WTC11 (cell line): Measurements from ENCODE around the gene PLS1. TPM values are rescaled to one million over a fixed set of nuclear protein-coding genes. Genes with fewer than 3 reads are reported as not detected.
"Not testable (repeated sequence)": the region's sequence is repeated elsewhere in the genome, so short reads cannot be mapped to it uniquely, and the experiment has no call there.

Experiments
- ATAC-seq: fragments of 200-7000 bp; cut with Tn5 transposase; 2 replicates; pipeline ENCODE4 v1.10.0; 2021; ENCODE audit warnings: mild to moderate bottlenecking, moderate library complexity
- CTCF ChIA-PET: fragments of 300-600 bp; sonication (Branson Sonifier 250); formaldehyde crosslinking; loops from one replicate; lab custom pipeline; 2021; ENCODE audit warnings: antibody characterized with exemption; lab: Charles Lee
- POLR2A ChIA-PET: fragments of 350-600 bp; sonication (Branson Sonifier 250); formaldehyde crosslinking; loops from one replicate; lab custom pipeline; 2021; ENCODE audit warnings: antibody characterized with exemption; lab: Charles Lee
- DNase-seq: peaks from one replicate; pipeline ENCODE4 v3.0.0; 2021; ENCODE audit warnings: low spot score
- H3K27ac Mint-ChIP-seq: 2 replicates; pipeline ENCODE4 v1.8.0; 2021; ENCODE audit warnings: mixed read lengths
- H3K27me3 Mint-ChIP-seq: 2 replicates; pipeline ENCODE4 v1.8.0; 2021; ENCODE audit warnings: low read depth, mild to moderate bottlenecking, moderate library complexity, mixed read lengths
- H3K36me3 Mint-ChIP-seq: 2 replicates; pipeline ENCODE4 v1.8.0; 2021; ENCODE audit warnings: mixed read lengths
- H3K4me1 Mint-ChIP-seq: 2 replicates; pipeline ENCODE4 v1.8.0; 2022; ENCODE audit warnings: mixed read lengths
- H3K4me3 Mint-ChIP-seq: 2 replicates; pipeline ENCODE4 v1.8.0; 2021; ENCODE audit warnings: mild to moderate bottlenecking, moderate library complexity, mixed read lengths
- H3K9me3 Mint-ChIP-seq: 2 replicates; pipeline ENCODE4 v1.8.0; 2021; ENCODE audit warnings: mixed read lengths
- CBFB ChIP-seq: sonication (generic); formaldehyde crosslinking; IDR thresholded peaks from 2 replicates; pipeline ENCODE4 v1.8.1; 2022; ENCODE audit warnings: mild to moderate bottlenecking, low read depth, missing genetic modification reagents
- CREB1 ChIP-seq: sonication (generic); formaldehyde crosslinking; IDR thresholded peaks from 2 replicates; pipeline ENCODE4 v1.8.0; 2023; ENCODE audit warnings: mild to moderate bottlenecking, missing genetic modification reagents
- GABPB1 ChIP-seq: sonication (generic); formaldehyde crosslinking; IDR thresholded peaks from 2 replicates; pipeline ENCODE4 v1.8.1; 2023; ENCODE audit warnings: mild to moderate bottlenecking, missing genetic modification reagents
- MXD4 ChIP-seq: fragments of 250-450 bp; sonication (Bioruptor Pico); IDR thresholded peaks from 2 replicates; pipeline ENCODE4 v1.8.0; 2021; ENCODE audit warnings: mild to moderate bottlenecking, moderate library complexity, borderline replicate concordance
- NFATC4 ChIP-seq: fragments of 250-450 bp; sonication (Bioruptor Pico); IDR thresholded peaks from 2 replicates; pipeline ENCODE4 v1.9.0; 2021; ENCODE audit warnings: mild to moderate bottlenecking
- NR2C2 ChIP-seq: sonication (generic); formaldehyde crosslinking; IDR thresholded peaks from 2 replicates; pipeline ENCODE4 v1.8.0; 2022; ENCODE audit warnings: mild to moderate bottlenecking, missing genetic modification reagents
- OVOL2 ChIP-seq: fragments of 250-450 bp; sonication (Bioruptor Pico); IDR thresholded peaks from 2 replicates; pipeline ENCODE4 v1.9.0; 2021; ENCODE audit warnings: mild to moderate bottlenecking, borderline replicate concordance
- PRRX2 ChIP-seq: fragments of 250-450 bp; sonication (Bioruptor Pico); IDR thresholded peaks from 2 replicates; pipeline ENCODE4 v1.8.0; 2021; ENCODE audit warnings: mild to moderate bottlenecking
- SP1 ChIP-seq: sonication (generic); formaldehyde crosslinking; conservative IDR thresholded peaks from 2 replicates; pipeline ENCODE4 v1.8.1; 2022; ENCODE audit warnings: missing genetic modification reagents
- ZBTB21 ChIP-seq: sonication (generic); formaldehyde crosslinking; IDR thresholded peaks from 2 replicates; pipeline ENCODE4 v1.8.1; 2023; ENCODE audit warnings: mild to moderate bottlenecking, missing genetic modification reagents, borderline replicate concordance
- ZNF121 ChIP-seq: sonication (generic); formaldehyde crosslinking; IDR thresholded peaks from 2 replicates; pipeline ENCODE4 v1.8.0; 2023; ENCODE audit warnings: missing genetic modification reagents
- ZNF232 ChIP-seq: sonication (generic); formaldehyde crosslinking; IDR thresholded peaks from 2 replicates; pipeline ENCODE4 v1.8.0; 2022; ENCODE audit warnings: mild to moderate bottlenecking, missing genetic modification reagents
- ZNF263 ChIP-seq: sonication (generic); formaldehyde crosslinking; IDR thresholded peaks from 2 replicates; pipeline ENCODE4 v1.8.1; 2022; ENCODE audit warnings: low read depth, mild to moderate bottlenecking, moderate library complexity, missing genetic modification reagents
- total RNA-seq: library from RNA; stranded (reverse); gene quantifications from 3 replicates; pipeline ENCODE4 v1.2.3, GENCODE V29; 2021
- TF ChIP-seq, protein P1 (sequence below): sonication (generic); formaldehyde crosslinking; IDR thresholded peaks from 2 replicates; pipeline ENCODE4 v1.8.1; 2023; ENCODE audit warnings: mild to moderate bottlenecking, missing genetic modification reagents
- TF ChIP-seq, protein P2 (sequence below): fragments of 250-450 bp; sonication (Bioruptor Pico); IDR thresholded peaks from 2 replicates; pipeline ENCODE4 v1.9.0; 2021; ENCODE audit warnings: mild to moderate bottlenecking
- TF ChIP-seq, protein P3 (sequence below): sonication (generic); formaldehyde crosslinking; IDR thresholded peaks from 2 replicates; pipeline ENCODE4 v1.8.1; 2022; ENCODE audit warnings: mild to moderate bottlenecking, moderate library complexity, missing genetic modification reagents
- TF ChIP-seq, protein P4 (sequence below): fragments of 250-450 bp; sonication (Bioruptor Pico); IDR thresholded peaks from 2 replicates; pipeline ENCODE4 v2.1.2; 2022; ENCODE audit warnings: mild to moderate bottlenecking, moderate library complexity

Gene PLS1
- total RNA-seq, 1 experiment from 2014 or later, result 26.4 TPM

DNA sequence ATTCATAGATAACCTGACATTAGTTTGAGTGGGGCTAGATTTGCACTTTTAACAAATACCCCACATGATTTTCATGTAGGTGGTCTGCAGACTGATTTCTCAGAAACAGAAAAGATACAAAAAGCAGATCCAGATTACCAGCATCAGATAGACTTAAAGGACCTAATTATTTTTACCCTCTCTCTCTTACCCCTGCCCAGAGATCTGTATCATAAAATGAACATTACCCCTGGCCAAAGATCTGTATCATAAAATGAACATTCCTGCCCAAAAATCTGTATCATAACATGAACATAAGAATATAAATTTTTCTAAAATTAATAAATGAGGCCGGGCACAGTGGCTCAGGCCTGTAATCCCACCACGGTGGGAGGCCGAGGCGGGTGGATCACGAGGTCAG, 113.0 kb downstream of the PLS1 start:
- Mint-ChIP-seq H3K4me1 (no peaks in the 10 kb centered on the region), H3K9me3 (no peaks in the 10 kb centered on the region), H3K27me3 (no peaks in the 10 kb centered on the region), H3K4me3 (no peak overlapping the region), H3K27ac (no peak overlapping the region), H3K36me3 (no peaks in the 10 kb centered on the region; the same call in 1 of the 2 replicates)
- POLR2A ChIA-PET, result no interaction called here
- CTCF ChIA-PET, result no interaction called here
- ATAC-seq (no peak), DNase-seq (no peak)
- no peak for TF ChIP-seq MXD4 (CRISPR knock-in tag)
- TF ChIP-seq, protein P1, sequence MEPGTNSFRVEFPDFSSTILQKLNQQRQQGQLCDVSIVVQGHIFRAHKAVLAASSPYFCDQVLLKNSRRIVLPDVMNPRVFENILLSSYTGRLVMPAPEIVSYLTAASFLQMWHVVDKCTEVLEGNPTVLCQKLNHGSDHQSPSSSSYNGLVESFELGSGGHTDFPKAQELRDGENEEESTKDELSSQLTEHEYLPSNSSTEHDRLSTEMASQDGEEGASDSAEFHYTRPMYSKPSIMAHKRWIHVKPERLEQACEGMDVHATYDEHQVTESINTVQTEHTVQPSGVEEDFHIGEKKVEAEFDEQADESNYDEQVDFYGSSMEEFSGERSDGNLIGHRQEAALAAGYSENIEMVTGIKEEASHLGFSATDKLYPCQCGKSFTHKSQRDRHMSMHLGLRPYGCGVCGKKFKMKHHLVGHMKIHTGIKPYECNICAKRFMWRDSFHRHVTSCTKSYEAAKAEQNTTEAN (CRISPR knock-in tag), result no peak

DNA sequence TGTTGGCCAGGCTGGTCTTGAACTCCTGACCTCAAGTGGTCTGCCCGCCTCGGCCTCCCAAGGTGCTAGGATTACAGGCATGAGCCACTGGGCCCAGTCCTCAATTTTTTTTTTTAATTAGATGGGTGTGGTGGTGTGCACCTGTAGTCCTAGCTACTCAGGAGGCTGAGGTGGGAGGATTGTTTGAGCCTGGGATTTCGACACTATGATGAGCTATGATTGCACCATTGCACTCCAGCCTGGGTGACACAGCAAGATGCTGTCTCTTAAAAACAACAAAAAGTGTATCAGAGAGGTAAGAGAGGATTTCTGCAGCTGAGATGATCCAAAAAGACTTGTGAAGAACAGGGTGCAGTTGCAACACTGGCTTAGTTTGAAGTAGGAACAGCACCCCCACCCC, 118.7 kb downstream of the PLS1 start:
- H3K27ac Mint-ChIP-seq, H3K27me3 Mint-ChIP-seq, H3K9me3 Mint-ChIP-seq, H3K36me3 Mint-ChIP-seq, H3K4me3 Mint-ChIP-seq, CTCF ChIA-PET, POLR2A ChIA-PET, DNase-seq, H3K4me1 Mint-ChIP-seq, ATAC-seq: not testable (repeated sequence)

DNA sequence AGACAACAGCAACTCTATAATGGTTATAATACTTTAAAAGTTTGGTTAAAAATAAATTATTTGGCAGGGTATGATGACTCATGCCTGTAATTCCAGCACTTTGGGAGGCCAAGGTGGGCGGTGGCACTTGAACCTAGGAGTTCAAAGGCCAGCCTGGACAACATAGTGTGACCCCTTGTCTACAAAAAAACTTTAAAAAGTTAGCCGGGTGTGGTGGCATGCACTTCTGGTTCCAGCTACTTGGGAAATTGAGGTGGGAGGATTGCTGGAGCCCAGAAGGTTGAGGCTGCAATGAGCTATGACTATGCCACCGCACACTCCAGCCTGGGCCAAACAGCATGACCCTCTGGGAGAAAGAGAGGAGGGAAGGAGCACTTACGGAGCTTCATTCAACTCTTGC, 119.9 kb downstream of the PLS1 start:
- ChIA-PET POLR2A (no interaction called here), CTCF (no interaction called here)
- DNase-seq (no peak), ATAC-seq (no peak)
- TF ChIP-seq, protein P2, sequence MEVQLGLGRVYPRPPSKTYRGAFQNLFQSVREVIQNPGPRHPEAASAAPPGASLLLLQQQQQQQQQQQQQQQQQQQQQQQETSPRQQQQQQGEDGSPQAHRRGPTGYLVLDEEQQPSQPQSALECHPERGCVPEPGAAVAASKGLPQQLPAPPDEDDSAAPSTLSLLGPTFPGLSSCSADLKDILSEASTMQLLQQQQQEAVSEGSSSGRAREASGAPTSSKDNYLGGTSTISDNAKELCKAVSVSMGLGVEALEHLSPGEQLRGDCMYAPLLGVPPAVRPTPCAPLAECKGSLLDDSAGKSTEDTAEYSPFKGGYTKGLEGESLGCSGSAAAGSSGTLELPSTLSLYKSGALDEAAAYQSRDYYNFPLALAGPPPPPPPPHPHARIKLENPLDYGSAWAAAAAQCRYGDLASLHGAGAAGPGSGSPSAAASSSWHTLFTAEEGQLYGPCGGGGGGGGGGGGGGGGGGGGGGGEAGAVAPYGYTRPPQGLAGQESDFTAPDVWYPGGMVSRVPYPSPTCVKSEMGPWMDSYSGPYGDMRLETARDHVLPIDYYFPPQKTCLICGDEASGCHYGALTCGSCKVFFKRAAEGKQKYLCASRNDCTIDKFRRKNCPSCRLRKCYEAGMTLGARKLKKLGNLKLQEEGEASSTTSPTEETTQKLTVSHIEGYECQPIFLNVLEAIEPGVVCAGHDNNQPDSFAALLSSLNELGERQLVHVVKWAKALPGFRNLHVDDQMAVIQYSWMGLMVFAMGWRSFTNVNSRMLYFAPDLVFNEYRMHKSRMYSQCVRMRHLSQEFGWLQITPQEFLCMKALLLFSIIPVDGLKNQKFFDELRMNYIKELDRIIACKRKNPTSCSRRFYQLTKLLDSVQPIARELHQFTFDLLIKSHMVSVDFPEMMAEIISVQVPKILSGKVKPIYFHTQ (CRISPR knock-in tag), result no peak
- TF ChIP-seq ZNF121 (CRISPR knock-in tag), result peak; percentile 50; the same call in 1 of the 2 replicates
- no peak overlapping the region for H3K4me3 Mint-ChIP-seq
- no peak overlapping the region for H3K27ac Mint-ChIP-seq
- no peaks in the 10 kb centered on the region for H3K36me3 Mint-ChIP-seq
- H3K27me3 Mint-ChIP-seq, result peaks cover 4% of the 10 kb centered on the region; the same call in 1 of the 2 replicates
- peaks cover 9% of the 10 kb centered on the region for H3K4me1 Mint-ChIP-seq
- no peaks in the 10 kb centered on the region for H3K9me3 Mint-ChIP-seq

DNA sequence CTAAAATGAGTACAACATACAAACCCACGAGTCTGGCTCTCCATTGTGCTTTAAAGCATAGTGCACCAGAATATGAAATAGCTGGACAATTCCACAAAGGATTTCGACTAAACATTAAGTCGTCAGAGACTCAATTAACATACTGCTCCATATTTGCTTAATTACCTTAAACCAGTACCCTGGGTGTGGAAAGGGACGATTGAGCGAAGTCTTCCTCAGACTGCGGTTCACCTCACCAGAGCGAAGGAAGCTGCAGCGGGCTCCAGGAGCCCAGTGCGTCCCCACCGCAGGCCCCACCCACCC, 127.4 kb downstream of the PLS1 start:
- ATAC-seq (no peak), DNase-seq (no peak)
- TF ChIP-seq OVOL2 (CRISPR knock-in tag), result no peak
- no peak for TF ChIP-seq ZBTB21 (CRISPR knock-in tag)
- H3K36me3 Mint-ChIP-seq, result no peaks in the 10 kb centered on the region
- POLR2A ChIA-PET, result interaction anchor here (1.6 kb wide), 1 partner anchor 145 kb away, joined by 11 read pairs; the partner anchor contains the start of gene ATR
- peak overlapping the region; percentile 70 for H3K4me3 Mint-ChIP-seq
- CTCF ChIA-PET, result interaction anchor here (0.7 to 1.0 kb wide), 3 partner anchors 16 to 130 kb away, joined by 3 read pairs; no protein-coding TSS in a partner anchor
- H3K27ac Mint-ChIP-seq, result no peak overlapping the region
- peaks cover 31% of the 10 kb centered on the region for H3K4me1 Mint-ChIP-seq
- peaks cover 6% of the 10 kb centered on the region; the same call in 1 of the 2 replicates for H3K27me3 Mint-ChIP-seq
- H3K9me3 Mint-ChIP-seq, result peaks cover 10% of the 10 kb centered on the region

DNA sequence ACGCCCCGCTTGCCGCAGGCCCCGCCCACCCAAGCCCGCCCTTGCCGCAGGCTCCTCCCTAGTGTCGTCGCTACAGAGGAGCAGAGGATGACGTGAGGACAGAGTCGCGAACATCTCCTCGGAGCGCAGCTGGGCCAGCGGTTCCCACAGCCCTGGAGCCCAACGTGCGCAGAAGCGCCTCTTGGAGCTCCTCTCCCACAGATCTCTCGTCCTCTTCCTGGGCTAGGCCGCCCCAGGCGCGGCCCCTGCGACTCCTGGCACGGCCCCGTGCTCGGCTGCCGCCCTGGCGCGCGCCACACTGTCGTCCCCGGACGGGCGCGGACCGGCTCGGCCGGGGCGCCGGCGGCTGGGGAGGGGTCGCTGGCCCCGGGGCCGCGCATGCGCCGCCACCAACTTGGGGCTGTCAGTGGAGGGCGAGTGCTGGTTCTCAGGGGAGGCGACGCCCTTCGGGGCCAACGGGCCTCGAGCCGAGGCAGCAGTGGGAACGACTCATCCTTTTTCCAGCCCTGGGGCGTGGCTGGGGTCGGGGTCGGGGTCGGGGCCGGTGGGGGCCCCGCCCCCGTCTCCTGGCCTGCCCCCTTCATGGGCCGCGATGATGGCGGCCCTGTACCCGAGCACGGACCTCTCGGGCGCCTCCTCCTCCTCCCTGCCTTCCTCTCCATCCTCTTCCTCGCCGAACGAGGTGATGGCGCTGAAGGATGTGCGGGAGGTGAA, 127.9 kb downstream of the PLS1 start, which contains the start of gene TRPC1:
Gene TRPC1 (plus strand): TSS at position 67 of the 714 bp plus-strand sequence. CDS start 526 bp downstream, at position 593.
- ChIA-PET POLR2A (interaction anchor here (0.5 to 1.6 kb wide), 2 partner anchors 145 to 152 kb away, joined by 3 to 11 read pairs; partner anchors contain the start of gene ATR), CTCF (interaction anchor here (0.7 to 1.3 kb wide), 4 partner anchors 16 to 137 kb away, joined by 3 read pairs; no protein-coding TSS in a partner anchor)
- H3K27ac Mint-ChIP-seq, result peak within 1 kb of the TSS; percentile 94
- H3K4me1 Mint-ChIP-seq, result peaks cover 28% of the 10 kb centered on the region
- ATAC-seq, result peak; percentile 78
- peak; percentile 82 for DNase-seq
- H3K4me3 Mint-ChIP-seq, result peak within 1 kb of the TSS; percentile 90
- H3K36me3 Mint-ChIP-seq, result no peaks in the 10 kb centered on the region
- peaks cover 6% of the 10 kb centered on the region; the same call in 1 of the 2 replicates for H3K27me3 Mint-ChIP-seq
- peaks cover 10% of the 10 kb centered on the region for H3K9me3 Mint-ChIP-seq
- TF ChIP-seq ZNF121 (CRISPR knock-in tag), result 0 out of 2 replicates have a peak, but pooled peaks have one; percentile 8
- peak; percentile 69 for TF ChIP-seq GABPB1 (CRISPR knock-in tag)
- no peak for TF ChIP-seq NFATC4
- TF ChIP-seq CBFB, result no peak
- TF ChIP-seq, protein P1 (CRISPR knock-in tag), result no peak
- peak; percentile 71; the same call in 1 of the 2 replicates for TF ChIP-seq ZNF232
- TF ChIP-seq CREB1, result no peak
- peak; percentile 22; the same call in 1 of the 2 replicates for TF ChIP-seq SP1 (CRISPR knock-in tag)
- 0 out of 2 replicates have a peak, but pooled peaks have one; percentile 17 for TF ChIP-seq PRRX2
- TF ChIP-seq ZNF263 (CRISPR knock-in tag), result no peak
- TF ChIP-seq, protein P3, sequence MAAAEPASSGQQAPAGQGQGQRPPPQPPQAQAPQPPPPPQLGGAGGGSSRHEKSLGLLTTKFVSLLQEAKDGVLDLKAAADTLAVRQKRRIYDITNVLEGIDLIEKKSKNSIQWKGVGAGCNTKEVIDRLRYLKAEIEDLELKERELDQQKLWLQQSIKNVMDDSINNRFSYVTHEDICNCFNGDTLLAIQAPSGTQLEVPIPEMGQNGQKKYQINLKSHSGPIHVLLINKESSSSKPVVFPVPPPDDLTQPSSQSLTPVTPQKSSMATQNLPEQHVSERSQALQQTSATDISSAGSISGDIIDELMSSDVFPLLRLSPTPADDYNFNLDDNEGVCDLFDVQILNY, result no peak
- no peak for TF ChIP-seq NR2C2 (CRISPR knock-in tag)
- TF ChIP-seq, protein P4, sequence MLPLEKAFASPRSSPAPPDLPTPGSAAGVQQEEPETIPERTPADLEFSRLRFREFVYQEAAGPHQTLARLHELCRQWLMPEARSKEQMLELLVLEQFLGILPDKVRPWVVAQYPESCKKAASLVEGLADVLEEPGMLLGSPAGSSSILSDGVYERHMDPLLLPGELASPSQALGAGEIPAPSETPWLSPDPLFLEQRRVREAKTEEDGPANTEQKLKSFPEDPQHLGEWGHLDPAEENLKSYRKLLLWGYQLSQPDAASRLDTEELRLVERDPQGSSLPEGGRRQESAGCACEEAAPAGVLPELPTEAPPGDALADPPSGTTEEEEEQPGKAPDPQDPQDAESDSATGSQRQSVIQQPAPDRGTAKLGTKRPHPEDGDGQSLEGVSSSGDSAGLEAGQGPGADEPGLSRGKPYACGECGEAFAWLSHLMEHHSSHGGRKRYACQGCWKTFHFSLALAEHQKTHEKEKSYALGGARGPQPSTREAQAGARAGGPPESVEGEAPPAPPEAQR (CRISPR knock-in tag), result no peak
